Naive B cell (primary cell): ENCODE results near the gene ESPL1. TPM values are rescaled to one million over a fixed set of nuclear protein-coding genes. Genes with fewer than 3 reads are reported as not detected.
A peak's percentile ranks its signal among the peaks of the same experiment; 100 is the strongest.
"Not testable (repeated sequence)": the region's sequence is repeated elsewhere in the genome, so short reads cannot be mapped to it uniquely, and the experiment has no call there.

Experiments used
- ATAC-seq, 2 donors: fragments of 150-1000 bp; cut with Tn5 transposase; 2 replicates each; pipeline ENCODE4 v1.10.0; 2021; ENCODE audit warnings: low read depth in 2 of 2, mild to moderate bottlenecking in 2 of 2, moderate library complexity in 2 of 2
- DNase-seq: peaks from one replicate; pipeline ENCODE4 v3.0.0; 2022
- H3K27ac Mint-ChIP-seq, 6 donors: one replicate each; pipeline ENCODE4 v1.8.0; 2020 to 2022; ENCODE audit warnings: mild to moderate bottlenecking in 6 of 6, mixed read lengths in 6 of 6, moderate library complexity in 5 of 6, inconsistent platforms in 2 of 6
- H3K27me3 Mint-ChIP-seq, 3 donors: one replicate each; pipeline ENCODE4 v1.8.0; 2021 to 2022; ENCODE audit warnings: mixed read lengths in 3 of 3, mild to moderate bottlenecking in 1 of 3
- H3K36me3 Mint-ChIP-seq, 2 donors: one replicate each; pipeline ENCODE4 v1.8.0; 2020 to 2022; ENCODE audit warnings: mixed read lengths in 2 of 2, inconsistent platforms in 1 of 2, mild to moderate bottlenecking in 1 of 2
- H3K4me1 Mint-ChIP-seq, 3 donors: one replicate each; pipeline ENCODE4 v1.8.0; 2020 to 2022; ENCODE audit warnings: mixed read lengths in 3 of 3, inconsistent platforms in 1 of 3, mild to moderate bottlenecking in 1 of 3, moderate library complexity in 1 of 3
- H3K4me3 Mint-ChIP-seq, 8 donors: one replicate each; pipeline ENCODE4 v1.8.0; 2020 to 2022; ENCODE audit warnings: mild to moderate bottlenecking in 8 of 8, mixed read lengths in 8 of 8, moderate library complexity in 8 of 8, inconsistent platforms in 2 of 8
- H3K9me3 Mint-ChIP-seq, 7 donors: one replicate each; pipeline ENCODE4 v1.8.0; 2020 to 2022; ENCODE audit warnings: mixed read lengths in 7 of 7, mild to moderate bottlenecking in 5 of 7, inconsistent platforms in 2 of 7, moderate library complexity in 1 of 7
- polyA plus RNA-seq, 6 donors: library from polyadenylated mRNA; unstranded; fragments of 300-500 nt; fragmentation: Illumina TruSeq; gene quantifications; one replicate each; pipeline ENCODE4 v1.2.3, GENCODE V29; 2021; ENCODE audit warnings: low read depth in 6 of 6

The ESPL1 gene
- polyA plus RNA-seq, 6 donors from 2014 or later = 0.12 to 0.40 (median 0.23) TPM; not detected in 3

DNA sequence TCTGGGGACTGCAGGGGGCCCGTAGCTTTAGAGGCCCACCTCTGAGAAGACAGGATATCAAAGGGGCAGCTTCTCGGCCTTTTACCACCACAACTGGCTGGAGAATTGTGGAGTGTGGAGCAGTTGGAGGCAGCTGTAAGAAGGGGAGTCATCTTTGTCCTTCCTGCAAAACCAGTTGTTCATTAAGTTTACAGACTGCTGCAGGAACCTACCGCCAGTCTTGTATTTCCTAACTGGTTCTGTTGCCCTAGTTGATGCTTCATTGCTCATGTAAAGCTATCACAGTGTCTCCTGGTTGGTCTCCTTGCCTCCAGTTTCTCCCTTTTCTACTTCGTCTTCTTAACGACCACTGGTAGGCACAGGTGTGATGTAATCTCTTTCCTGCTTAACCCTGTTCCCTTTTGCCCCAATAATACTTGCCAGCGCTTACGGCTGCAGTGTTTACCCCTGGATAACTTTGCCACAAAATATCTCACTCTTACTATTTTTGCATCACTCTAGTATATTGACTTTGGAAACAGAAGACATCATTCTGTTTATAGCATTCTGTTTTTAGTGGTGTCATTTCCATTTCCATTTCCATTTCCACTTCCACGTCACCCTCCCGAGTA, 11.9 kb downstream of the ESPL1 start:
- Mint-ChIP-seq H3K9me3 (no peaks in the 10 kb centered on the region), H3K36me3 (no peaks in the 10 kb centered on the region), H3K27ac (peak overlapping the region in 1 of 6 donors; percentile 41), H3K27me3 (no peaks in the 10 kb centered on the region), H3K4me3 (no peak overlapping the region), H3K4me1 (no peaks in the 10 kb centered on the region)
- no peak for ATAC-seq
- DNase-seq = no peak

DNA sequence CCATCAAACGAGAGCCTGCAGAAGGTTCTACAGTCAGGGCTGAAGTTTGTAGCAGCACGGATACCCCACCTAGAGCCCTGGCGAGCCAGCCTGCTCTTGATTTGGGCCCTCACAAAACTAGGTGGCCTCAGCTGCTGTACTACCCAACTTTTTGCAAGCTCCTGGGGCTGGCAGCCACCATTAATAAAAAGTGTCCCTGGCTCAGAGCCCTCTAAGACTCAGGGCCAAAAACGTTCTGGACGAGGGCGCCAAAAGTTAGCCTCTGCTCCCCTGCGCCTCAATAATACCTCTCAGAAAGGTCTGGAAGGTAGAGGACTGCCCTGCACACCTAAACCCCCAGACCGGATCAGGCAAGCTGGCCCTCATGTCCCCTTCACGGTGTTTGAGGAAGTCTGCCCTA, 18.3 kb downstream of the ESPL1 start:
- H3K4me3 Mint-ChIP-seq = no peak overlapping the region
- DNase-seq (no peak), ATAC-seq (no peak)
- peaks cover 6 to 8% (median 6%) of the 10 kb centered on the region in 3 donors for H3K4me1 Mint-ChIP-seq
- no peak overlapping the region for H3K27ac Mint-ChIP-seq
- no peaks in the 10 kb centered on the region for H3K27me3 Mint-ChIP-seq
- H3K9me3 Mint-ChIP-seq = no peaks in the 10 kb centered on the region
- H3K36me3 Mint-ChIP-seq = no peaks in the 10 kb centered on the region

DNA sequence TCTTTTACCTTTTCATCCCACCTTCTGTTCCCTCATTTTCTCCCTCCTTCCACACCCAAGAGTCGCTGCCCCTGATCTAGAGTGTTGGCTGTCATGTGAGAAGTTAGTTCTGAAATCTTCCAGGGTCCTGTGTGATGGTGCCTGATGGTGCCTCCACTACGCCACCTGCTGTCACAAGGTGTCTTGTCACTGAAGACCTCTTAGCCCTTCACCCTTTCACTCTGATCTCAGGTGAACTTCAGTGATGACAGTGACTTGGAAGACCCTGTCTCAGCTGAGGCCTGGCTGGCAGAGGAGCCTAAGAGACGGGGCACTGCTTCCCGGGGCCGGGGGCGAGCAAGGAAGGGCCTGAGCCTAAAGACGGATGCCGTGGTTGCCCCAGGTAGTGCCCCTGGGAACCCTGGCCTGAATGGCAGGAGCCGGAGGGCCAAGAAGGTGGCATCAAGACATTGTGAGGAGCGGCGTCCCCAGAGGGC, 19.7 kb downstream of the ESPL1 start:
- H3K27ac Mint-ChIP-seq = peak overlapping the region in 3 of 6 donors; percentile 32 to 44 (median 44)
- H3K36me3 Mint-ChIP-seq = no peaks in the 10 kb centered on the region
- peak overlapping the region in 1 of 8 donors; percentile 22 for H3K4me3 Mint-ChIP-seq
- no peaks in the 10 kb centered on the region for H3K9me3 Mint-ChIP-seq
- ATAC-seq (peak; percentile 95 to 99), DNase-seq (peak; percentile 69)
- peaks cover 6 to 8% (median 6%) of the 10 kb centered on the region in 3 donors for H3K4me1 Mint-ChIP-seq
- H3K27me3 Mint-ChIP-seq = no peaks in the 10 kb centered on the region

DNA sequence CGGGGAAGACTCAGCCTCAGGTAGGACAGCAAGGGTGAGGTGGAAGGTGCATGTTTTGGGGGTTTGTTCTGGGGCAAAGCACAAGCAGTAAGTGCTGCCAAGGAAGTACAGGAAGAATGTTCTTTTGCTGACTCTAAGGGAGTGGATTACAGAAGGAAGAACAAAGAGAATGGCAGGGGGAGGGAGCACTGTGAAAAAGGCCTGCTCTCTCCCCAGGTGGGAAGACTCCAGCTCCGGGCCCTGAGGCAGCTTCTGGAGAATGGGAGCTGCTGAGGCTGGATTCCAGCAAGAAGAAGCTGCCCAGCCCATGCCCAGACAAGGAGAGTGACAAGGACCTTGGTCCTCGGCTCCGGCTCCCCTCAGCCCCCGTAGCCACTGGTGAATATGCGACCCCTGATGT, 20.2 kb downstream of the ESPL1 start:
- H3K4me3 Mint-ChIP-seq = peak overlapping the region in 1 of 8 donors; percentile 22

DNA sequence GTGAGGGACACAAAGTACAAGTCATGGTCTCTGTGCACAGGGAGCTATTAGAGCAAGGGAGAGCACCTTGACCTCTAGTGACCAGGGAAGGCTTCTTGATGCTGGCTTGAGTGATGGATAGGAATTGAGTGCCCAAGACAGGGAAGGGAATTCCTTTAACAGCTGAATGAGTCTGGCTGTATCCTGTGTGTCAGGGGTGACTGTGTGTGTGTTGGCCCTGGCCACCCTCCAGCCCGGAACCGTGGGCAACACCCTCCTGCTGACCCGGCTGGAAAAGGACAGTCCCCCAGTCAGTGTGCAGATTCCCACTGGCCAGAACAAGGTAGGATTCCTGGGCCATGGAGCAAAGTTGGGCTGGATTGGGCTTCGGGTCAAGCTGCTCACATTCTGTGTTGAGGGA, 21.8 kb downstream of the ESPL1 start:
- ATAC-seq = no peak
- no peaks in the 10 kb centered on the region for H3K36me3 Mint-ChIP-seq
- H3K4me3 Mint-ChIP-seq = no peak overlapping the region
- H3K27me3 Mint-ChIP-seq = no peaks in the 10 kb centered on the region
- H3K27ac Mint-ChIP-seq = no peak overlapping the region
- H3K9me3 Mint-ChIP-seq = no peaks in the 10 kb centered on the region
- DNase-seq = no peak
- H3K4me1 Mint-ChIP-seq = peaks cover 6 to 11% (median 10%) of the 10 kb centered on the region in 3 donors

More for the DNA sequence above, 20.2 kb downstream of the ESPL1 start:
- peak overlapping the region in 1 of 6 donors; percentile 44 for H3K27ac Mint-ChIP-seq
- ATAC-seq (no peak), DNase-seq (no peak)
- no peaks in the 10 kb centered on the region for H3K36me3 Mint-ChIP-seq
- H3K27me3 Mint-ChIP-seq = no peaks in the 10 kb centered on the region
- no peaks in the 10 kb centered on the region for H3K9me3 Mint-ChIP-seq
- peaks cover 6 to 8% (median 6%) of the 10 kb centered on the region in 3 donors for H3K4me1 Mint-ChIP-seq

DNA sequence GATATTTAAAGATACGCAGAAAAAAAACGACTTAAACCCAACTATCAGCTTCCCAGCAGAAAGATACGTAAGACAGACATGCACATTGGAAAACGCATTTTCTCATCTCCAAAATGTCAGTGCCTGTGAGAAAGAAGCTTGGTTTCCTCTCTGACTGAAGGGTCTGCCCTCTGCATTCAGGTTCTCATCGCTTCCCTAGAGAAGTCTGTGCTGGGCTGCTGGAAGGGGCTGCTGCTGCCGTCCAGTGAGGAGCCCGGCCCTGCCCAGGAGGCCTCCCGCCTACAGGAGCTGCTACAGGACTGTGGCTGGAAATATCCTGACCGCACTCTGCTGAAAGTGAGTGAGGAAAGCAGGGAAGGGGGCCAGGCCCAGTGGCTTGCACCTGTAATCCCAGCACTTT, 22.6 kb downstream of the ESPL1 start:
- Mint-ChIP-seq H3K4me3 (no peak overlapping the region), H3K4me1 (peaks cover 6 to 18% (median 17%) of the 10 kb centered on the region in 3 donors), H3K9me3 (no peaks in the 10 kb centered on the region), H3K27me3 (no peaks in the 10 kb centered on the region), H3K27ac (no peak overlapping the region), H3K36me3 (no peaks in the 10 kb centered on the region)
- no peak for ATAC-seq
- DNase-seq = no peak

DNA sequence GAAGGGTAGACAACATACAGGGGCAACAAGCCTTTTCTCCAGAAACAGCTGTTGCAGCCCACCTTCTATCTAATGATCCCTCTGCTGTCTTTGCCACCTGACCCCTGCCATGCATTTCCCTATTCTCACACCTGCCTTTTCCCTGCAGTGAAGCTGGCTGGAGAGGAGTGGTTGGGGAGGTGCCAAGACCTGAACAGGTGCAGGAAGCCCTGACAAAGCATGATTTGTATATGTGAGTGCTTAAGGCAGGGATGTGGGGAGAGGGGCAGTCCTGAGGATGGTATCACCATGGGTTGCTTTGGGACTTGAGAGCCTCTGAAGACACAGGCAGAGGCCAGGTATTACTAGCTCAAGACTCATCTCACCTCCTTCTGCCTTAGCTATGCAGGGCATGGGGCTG, 24.3 kb downstream of the ESPL1 start:
- Mint-ChIP-seq H3K4me3 (no peak overlapping the region), H3K4me1 (peaks cover 15 to 33% (median 30%) of the 10 kb centered on the region in 3 donors), H3K9me3 (no peaks in the 10 kb centered on the region), H3K27me3 (no peaks in the 10 kb centered on the region), H3K36me3 (no peaks in the 10 kb centered on the region), H3K27ac (no peak overlapping the region)
- ATAC-seq (no peak), DNase-seq (no peak)

DNA sequence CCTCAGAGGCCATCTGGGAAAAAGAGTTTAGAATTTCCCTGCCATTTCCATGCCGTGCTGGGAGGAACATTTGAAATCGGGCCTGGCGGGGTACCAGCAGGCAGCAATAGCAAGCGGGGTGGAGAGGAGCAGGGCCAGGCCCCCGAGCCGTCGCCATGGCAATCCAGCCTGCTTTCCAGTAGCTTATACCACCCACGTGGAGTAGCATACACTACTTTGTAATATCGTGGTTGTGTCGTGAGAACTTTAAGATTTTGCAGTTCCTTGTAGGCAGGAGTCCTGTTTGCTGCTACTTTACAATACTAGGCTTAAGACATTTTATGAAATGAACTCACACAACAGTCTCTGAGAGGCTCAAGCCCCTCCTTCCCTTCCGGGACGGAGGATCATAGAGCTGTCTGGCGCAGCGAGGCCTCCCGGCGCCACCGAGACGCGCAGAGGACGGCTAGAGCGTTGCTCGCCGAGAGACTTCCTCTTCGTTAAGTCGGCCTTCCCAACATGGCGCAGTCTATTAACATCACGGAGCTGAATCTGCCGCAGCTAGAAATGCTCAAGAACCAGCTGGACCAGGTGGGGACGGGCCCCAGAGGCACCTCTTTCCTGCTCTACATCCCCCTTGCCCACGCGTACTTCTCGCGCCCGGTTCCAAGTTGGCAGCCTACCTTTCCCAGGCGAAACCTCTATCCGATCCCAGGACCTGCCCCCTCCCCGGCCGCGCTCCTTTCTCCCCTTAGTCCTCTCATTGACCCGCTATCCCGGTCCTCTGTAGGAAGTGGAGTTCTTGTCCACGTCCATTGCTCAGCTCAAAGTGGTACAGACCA, 27.2 kb downstream of the ESPL1 start, which contains the start of gene PFDN5:
Gene PFDN5 (plus strand): TSS at position 473 of the 821 bp plus-strand sequence. CDS start 26 bp downstream, at position 499.
- peak; percentile 85 for DNase-seq
- no peaks in the 10 kb centered on the region for H3K27me3 Mint-ChIP-seq
- peak within 1 kb of the TSS; percentile 96 to 99 (median 99) for H3K27ac Mint-ChIP-seq
- H3K36me3 Mint-ChIP-seq = no peaks in the 10 kb centered on the region
- ATAC-seq = peak; percentile 92
- H3K9me3 Mint-ChIP-seq = no peaks in the 10 kb centered on the region
- peaks cover 22 to 45% (median 44%) of the 10 kb centered on the region in 3 donors for H3K4me1 Mint-ChIP-seq
- H3K4me3 Mint-ChIP-seq = peak within 1 kb of the TSS; percentile 95 to 100 (median 98)

DNA sequence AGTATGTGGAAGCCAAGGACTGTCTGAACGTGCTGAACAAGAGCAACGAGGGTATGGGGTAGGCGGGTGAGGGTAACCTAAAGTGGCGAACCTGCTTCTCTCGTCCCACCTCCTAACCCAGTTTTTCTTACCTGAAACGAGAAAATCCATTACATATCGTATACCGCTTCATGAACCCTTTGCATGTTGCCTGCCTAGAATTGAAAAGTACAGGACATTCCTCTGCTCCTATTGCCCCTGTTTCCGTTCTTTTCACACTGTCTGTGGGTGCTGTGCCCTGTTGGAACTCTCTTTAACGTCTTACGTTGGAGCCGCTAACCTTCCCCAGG, 27.8 kb downstream of the ESPL1 start:
- H3K27ac Mint-ChIP-seq = peak overlapping the region; percentile 96 to 99 (median 99)
- DNase-seq (no peak), ATAC-seq (peak in 1 of 2 donors; percentile 3)
- H3K27me3 Mint-ChIP-seq = no peaks in the 10 kb centered on the region
- no peaks in the 10 kb centered on the region for H3K36me3 Mint-ChIP-seq
- peaks cover 27 to 51% (median 49%) of the 10 kb centered on the region in 3 donors for H3K4me1 Mint-ChIP-seq
- no peaks in the 10 kb centered on the region for H3K9me3 Mint-ChIP-seq
- H3K4me3 Mint-ChIP-seq = peak overlapping the region; percentile 95 to 100 (median 98)

DNA sequence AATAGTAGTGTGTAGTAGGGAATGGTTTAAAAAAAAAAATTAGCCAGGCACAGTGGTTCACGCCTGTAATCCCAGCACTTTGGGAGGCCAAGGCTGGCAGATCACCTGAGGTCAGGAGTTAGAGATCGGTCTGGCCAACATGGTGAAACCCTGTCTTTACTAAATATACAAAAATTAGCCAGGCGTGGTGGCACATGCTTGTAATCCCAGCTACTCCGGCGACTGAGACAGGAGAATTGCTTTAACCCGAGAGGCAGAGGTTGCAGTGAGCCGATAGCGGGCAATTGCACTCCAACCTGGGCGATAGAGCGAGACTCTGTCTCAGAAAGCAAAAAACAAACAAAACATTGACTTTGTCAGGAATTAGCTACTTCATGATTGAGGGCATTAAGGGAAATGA, 29.0 kb downstream of the ESPL1 start:
- Mint-ChIP-seq H3K27ac (peak overlapping the region in 2 of 6 donors; percentile 81 to 96), H3K4me1 (peaks cover 33 to 62% (median 62%) of the 10 kb centered on the region in 3 donors), H3K4me3 (peak overlapping the region; percentile 26 to 100 (median 98))
- not testable (repeated sequence) for DNase-seq, H3K36me3 Mint-ChIP-seq, H3K9me3 Mint-ChIP-seq, H3K27me3 Mint-ChIP-seq, ATAC-seq

DNA sequence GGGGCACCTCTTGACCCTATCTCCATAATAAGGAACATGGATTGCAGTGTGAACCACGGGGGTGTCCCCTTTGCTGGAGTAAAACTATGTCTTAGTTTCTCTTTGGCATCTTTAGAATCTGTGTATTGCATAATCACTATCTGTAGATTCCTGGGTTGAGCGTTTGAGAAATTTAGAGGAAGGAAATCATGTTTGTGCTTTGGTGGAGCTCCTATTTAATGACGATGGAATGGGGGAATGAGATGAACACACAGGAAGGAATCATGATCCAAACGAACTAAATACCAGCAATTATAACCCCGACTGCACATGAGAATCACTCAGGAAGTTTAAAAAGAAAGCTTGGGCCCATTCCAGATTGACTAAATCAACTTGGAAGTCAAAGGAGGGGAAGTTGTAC, 30.1 kb downstream of the ESPL1 start:
- Mint-ChIP-seq H3K36me3 (peaks cover 6 to 10% of the 10 kb centered on the region in 2 donors), H3K27ac (peak overlapping the region in 4 of 6 donors; percentile 53 to 96 (median 72)), H3K27me3 (no peaks in the 10 kb centered on the region), H3K4me3 (peak overlapping the region in 5 of 8 donors; percentile 6 to 98 (median 76)), H3K4me1 (peaks cover 40 to 73% (median 70%) of the 10 kb centered on the region in 3 donors), H3K9me3 (no peaks in the 10 kb centered on the region)
- no peak for ATAC-seq
- no peak for DNase-seq

DNA sequence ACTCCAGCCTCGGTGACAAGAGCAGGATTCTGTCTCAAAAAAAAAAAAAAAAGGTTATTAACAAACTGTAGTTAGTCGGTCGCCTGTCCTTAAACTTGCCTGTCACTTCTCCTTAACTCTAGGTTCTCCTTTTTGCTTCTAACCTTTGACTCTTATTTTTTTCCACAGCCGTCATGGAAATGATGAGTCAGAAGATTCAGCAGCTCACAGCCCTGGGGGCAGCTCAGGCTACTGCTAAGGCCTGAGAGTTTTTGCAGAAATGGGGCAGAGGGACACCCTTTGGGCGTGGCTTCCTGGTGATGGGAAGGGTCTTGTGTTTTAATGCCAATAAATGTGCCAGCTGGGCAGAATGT, 31.0 kb downstream of the ESPL1 start:
- H3K27me3 Mint-ChIP-seq = no peaks in the 10 kb centered on the region
- ATAC-seq (no peak), DNase-seq (no peak)
- H3K4me1 Mint-ChIP-seq = peaks cover 40 to 75% (median 70%) of the 10 kb centered on the region in 3 donors
- no peaks in the 10 kb centered on the region for H3K9me3 Mint-ChIP-seq
- peaks cover 6 to 10% of the 10 kb centered on the region in 2 donors for H3K36me3 Mint-ChIP-seq
- peak overlapping the region; percentile 91 to 100 (median 99) for H3K4me3 Mint-ChIP-seq
- peak overlapping the region; percentile 83 to 97 (median 93) for H3K27ac Mint-ChIP-seq

DNA sequence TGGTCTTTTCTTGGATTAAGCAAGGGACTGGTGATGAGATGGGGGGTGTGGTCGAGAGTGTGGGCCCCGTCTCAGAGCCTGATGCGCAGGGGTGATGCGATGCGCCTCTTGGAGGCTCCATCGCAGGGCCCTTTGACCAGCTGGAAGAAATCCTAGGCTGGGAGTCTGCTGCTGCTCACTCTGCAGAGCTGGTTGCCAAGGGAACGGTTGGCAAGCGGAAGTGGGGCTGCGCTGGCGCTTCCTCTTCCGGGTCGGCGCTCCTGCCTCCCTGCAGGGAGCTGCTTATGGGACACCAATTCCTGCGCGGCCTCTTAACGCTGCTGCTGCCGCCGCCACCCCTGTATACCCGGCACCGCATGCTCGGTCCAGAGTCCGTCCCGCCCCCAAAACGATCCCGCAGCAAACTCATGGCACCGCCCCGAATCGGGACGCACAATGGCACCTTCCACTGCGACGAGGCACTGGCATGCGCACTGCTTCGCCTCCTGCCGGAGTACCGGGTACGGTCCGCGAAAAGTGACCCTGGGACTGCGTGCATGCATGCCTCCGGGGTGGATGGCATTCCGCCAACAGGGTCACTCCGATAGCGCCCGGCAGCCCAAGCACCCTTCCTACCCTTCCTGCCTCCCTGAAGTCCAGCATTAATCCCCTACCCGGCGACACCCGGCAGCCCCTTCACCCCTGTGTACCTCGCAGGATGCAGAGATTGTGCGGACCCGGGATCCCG, 31.5 kb downstream of the ESPL1 start, which contains the start of gene MYG1:
Gene MYG1 (plus strand): TSS at position 242 of the 727 bp plus-strand sequence. CDS start 43 bp downstream, at position 285.
- H3K27me3 Mint-ChIP-seq = no peaks in the 10 kb centered on the region
- no peaks in the 10 kb centered on the region for H3K9me3 Mint-ChIP-seq
- H3K27ac Mint-ChIP-seq = peak within 1 kb of the TSS; percentile 83 to 97 (median 95)
- DNase-seq (peak; percentile 80), ATAC-seq (peak; percentile 65 to 71)
- H3K4me1 Mint-ChIP-seq = peaks cover 40 to 74% (median 70%) of the 10 kb centered on the region in 3 donors
- H3K36me3 Mint-ChIP-seq = peaks cover 6 to 10% of the 10 kb centered on the region in 2 donors
- H3K4me3 Mint-ChIP-seq = peak within 1 kb of the TSS; percentile 91 to 100 (median 99)
